Hepatic stellate cell (primary cell): ENCODE measurements around the gene CCDC197.
A peak's percentile ranks its signal among the peaks of the same experiment; 100 is the strongest.

ENCODE experiments used
- DNase-seq: peaks from one replicate; pipeline ENCODE4 v3.0.0; 2011; ENCODE audit warnings: low spot score

The CCDC197 gene

GRCh38 chr14:93997082-93997481, at the start of gene CCDC197:
CCDC197 (plus strand) TSS chr14:93997301; CDS start chr14:93998132, 831 bp downstream.
- DNase-seq = no peak

GRCh38 chr14:93949511-93950075, 47.5 kb upstream of the CCDC197 start:
- no peak for DNase-seq

DNA sequence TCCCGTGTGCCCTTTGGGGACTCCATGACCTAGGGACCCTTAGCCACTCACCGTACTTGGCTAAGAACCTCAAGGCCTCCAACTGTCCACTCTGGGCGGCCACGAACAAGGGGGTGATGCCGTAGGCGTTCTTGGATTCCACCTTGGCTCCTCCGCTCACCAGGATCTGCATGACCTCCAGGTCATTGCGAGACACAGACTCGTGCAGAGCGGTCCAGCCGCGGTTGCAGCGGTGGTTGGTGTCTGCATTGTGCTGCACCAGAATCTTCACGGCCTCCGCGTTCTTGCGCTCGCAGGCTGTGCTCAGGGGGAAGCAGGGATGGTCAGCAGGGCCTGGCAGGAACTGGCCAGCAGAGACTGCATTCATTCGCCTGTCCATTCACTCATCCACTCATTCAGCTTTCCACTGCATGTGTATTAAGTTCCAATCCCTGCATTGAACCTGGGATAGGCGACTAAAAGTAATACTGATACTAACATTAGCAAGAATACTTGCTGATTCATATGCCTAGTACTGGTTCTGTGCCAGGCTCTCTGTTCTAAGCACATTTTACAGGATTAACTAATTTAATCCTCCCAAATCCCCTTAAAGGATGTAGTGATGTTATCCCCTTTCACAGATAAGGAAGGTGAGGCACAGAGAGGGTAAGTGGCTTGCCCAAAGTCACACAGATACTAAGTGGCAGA, 46.0 kb upstream of the CCDC197 start:
- no peak for DNase-seq

DNA sequence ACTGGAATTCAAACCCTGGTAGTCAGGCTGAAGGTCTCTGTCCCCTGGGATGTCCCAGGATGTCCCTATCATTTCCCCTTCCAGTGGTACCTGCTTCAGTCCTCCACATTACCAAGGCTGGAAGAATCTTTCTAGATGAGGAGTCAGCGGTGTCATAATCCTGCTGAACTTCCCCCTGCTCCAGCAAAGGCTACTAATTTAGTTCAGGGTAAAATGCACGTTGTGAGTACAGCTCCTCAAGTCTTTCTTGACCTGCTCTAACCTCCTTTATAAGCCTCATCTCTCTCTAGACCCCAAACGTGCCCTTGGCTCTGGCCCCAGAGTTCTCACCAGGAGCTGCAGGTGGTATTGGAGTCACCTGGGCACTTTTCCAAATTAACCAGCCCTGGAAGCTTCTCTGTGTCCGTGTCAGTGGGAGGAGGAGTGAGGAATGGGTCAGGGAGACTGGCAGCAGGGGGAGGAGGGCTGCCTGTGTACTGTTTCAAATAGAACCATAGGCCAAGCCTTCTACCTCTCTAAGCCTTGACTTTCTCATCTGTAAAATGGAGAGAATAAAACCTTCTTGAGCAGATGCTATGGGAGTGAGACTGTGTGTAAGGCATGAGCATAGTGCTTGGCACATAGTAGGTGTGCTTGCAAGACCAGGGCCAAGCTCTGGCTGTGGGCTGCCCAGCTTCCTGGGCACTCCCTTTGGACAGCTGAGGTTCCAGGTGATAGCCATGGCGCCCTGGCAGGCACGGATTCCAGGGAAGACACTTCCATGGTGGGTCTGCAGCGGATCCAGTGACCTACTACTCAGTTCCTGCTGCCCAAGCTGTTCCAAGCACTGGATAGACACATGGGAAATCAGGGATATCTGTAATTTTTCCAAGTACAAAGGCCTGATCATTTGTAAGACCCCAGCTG, 45.2 kb upstream of the CCDC197 start:
- no peak for DNase-seq

GRCh38 chr14:93952829-93953228, 44.3 kb upstream of the CCDC197 start:
- DNase-seq = no peak

GRCh38 chr14:93953263-93953662, 43.8 kb upstream of the CCDC197 start:
- DNase-seq = no peak

GRCh38 chr14:93953739-93954515, 43.2 kb upstream of the CCDC197 start:
- DNase-seq = no peak

DNA sequence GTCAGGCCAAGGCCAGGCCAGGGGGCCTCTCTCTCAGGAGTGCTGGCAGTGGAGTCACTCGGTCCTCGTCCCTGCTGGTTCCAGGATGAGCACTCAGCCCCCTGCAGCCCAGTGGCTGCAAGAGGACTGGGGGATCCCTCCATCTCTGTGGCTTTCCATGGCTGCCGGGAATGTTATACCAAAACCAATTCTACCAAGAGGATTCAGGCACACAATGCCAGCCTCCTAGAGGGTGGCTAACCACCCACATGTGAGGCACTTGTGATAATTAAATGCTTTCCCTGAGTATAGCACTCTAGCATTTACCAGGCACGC, 42.6 kb upstream of the CCDC197 start:
- no peak for DNase-seq

GRCh38 chr14:93954900-93955849, 41.9 kb upstream of the CCDC197 start:
- DNase-seq = no peak

DNA sequence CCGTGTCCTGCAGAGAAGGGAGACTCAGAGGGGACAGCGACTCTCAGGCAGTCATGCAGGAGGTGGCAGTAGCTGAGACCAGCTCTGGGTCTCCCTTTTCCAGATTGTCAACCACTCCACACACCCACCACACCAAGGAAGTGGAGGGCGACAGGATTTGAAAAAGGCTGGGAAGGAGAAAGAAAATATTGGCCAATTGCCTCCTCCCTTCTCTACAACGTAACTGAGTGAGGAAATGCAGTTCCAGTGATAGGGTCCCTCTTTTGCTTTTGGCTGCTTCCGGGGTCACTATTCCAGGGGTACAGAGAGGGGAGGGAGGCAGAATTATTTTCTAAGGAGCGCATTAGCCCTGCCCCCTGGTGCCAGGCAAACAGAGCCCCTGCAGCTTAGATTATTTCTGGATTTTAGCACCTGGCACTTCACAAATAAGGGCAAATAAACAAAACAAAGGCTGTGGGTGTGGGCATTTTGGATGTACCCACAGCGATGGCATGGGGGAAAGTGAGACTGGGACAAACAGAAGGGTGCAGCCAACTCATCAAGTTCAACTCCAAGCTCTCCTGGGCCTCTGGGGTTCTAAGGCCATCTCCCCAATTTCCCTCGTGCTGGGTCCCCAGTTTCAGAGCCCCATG, 41.1 kb upstream of the CCDC197 start:
- DNase-seq = no peak

DNA sequence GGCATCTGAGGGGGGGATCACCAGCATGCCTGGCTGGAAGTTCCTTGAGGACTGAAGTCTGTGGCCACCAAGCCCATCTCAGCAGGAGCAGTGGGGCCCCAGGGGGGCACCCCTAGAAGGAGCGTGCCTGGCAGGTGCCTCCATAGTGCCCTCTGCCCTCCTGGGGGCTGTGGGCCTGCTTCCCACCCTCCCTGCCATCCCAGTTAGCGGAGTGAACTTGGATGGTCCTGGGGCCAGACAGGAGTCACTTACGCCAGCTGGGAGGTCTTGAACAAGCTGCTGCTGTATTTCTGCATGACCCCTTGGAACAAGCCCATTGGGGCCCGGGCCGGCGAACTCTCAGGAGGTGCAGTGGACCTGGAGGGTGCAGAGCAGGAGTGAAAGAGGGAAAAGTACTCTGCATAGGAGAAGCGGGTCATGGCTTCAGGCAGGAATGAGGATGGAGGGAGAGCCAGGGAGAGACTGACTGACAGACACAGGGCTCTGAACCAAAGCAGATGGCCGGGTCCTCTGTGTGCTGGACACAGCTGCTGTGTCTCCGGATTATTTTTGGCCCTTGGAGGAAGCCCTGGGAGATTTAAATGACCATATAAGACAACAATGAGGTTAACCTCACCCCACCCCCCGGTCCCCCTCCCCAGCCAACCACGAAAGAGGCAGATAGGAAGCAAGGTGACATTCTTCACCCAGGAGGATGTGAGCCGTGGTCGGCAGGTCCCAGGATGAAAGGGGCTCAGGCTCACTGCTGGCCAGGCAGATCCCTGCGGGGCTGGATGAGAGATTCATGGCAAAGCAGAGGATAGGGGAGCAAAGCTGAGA, 40.4 kb upstream of the CCDC197 start:
- peak; percentile 70 for DNase-seq

GRCh38 chr14:93957333-93957710, 39.8 kb upstream of the CCDC197 start:
- no peak for DNase-seq

DNA sequence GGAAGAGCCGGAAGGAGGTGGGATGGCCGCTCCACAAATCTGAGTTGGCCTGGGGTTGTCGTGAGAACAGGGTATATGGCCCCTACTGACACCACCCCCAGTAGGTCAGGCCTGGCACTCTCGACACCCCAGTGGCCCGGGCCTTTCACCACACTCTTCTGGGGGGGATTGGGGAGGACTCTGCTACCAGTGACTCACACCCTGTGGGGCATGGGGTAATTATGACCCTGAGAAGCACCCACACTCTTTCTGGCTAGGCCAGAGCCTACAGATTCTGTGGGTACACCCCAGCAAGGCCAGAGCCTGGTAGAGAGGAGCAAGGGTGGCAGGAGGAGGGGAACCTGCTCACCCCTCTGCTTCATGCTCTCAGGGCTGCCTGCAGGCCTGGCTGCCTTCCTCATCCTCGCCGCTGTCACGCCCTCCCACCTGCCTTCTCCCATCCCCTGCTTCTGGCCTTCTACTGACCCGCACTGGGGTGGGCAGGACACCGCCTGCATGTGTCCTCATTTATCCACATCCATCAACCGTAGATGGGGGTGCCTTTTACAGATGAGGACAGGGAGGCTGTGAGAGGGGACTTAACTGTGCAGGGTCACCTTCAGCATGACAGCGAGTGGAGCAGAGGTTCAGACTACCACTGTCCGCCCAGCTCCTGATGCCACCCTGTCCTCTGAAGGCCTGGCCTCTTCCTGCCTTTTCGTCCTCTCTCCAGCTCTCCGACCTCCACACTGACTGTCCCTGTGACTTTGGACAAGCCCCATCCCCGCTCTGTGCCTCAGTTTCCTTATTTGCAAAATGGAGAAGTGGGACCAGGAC, 39.1 kb upstream of the CCDC197 start:
- no peak for DNase-seq

DNA sequence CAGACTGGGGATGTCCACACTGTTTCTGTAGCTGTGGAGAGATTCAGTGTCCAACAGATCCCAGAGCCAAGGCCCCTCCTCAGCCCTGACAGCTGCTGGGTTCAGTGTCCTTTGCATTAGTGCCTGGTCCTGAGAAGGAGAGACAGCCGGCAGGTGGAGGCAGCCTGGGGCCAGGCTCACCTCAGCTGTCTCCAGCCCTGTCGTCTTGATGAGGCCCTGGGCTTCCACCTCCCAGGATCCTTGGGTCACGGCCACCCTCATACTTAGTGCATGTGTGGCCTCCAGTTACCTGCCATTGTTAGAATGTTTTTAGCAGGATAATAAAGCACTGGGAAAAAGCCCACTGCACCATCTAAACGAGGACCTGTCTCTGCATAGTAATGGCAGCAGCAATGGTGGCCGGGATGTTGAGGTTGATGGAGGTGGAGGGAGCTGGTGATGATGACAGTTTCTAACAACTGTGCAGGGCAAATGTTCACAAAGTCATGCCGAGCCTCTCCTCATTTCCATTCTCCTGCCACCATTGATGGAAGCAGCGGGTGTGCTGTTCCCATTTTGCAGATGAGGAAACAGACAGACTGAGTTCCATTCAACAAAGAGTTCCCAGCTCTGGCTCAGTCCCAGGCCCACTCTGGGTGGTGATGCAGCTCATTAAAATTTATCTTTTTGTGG, 38.4 kb upstream of the CCDC197 start:
- DNase-seq = no peak

- DNase-seq = peak; percentile 86
Measured at GRCh38 chr14:93959239-93960107, 37.6 kb upstream of the CCDC197 start.

DNA sequence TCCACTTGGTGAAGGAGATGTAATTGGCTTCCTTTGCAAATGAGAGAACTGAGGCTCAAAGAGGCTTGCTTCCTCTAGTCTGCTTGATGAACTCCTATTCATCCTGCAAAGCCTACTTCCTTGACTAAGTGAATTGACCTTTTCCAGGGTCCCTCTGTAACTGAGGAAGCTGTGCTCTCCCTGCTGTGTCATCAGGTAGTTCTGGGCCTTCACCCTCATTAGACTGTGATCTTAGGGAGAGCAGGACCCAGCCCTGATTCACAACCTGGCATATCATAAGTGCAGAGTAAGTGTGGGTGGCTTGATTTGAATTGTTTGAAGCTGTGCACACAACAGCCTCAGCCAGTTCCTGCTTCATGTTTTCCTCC, 37.0 kb upstream of the CCDC197 start:
- no peak for DNase-seq

GRCh38 chr14:93960774-93961438, 36.2 kb upstream of the CCDC197 start:
- DNase-seq = no peak
